ENCODE data around the gene POU4F2.

The POU4F2 gene

DNA sequence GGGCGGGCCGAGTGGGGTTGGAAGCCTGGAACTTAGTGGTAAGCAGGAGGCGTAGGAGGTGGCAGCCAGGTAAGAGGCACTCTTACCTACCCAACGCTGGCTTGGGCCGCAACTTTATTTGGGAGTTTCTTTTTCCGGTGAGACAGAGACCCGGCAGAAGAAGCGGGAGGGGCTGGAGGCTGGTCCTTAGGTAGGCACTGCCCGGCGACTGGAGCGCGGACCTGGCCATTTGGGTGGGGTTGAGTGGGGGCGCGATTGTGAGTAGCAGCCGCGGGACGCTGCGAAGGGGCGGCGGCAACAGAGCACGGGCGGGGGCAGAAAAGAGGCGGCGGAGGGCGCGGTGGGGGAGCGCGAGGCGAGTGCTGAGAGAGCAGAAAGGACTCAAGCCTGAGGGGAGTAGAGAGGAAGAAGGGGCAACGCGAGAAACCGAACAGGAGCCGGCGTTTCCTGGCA, 334 bp upstream of the POU4F2 start:
- no peak for TF ChIP-seq CTCF (IDR thresholded peaks at IDR 0.05)

- TF ChIP-seq CTCF (IDR thresholded peaks at IDR 0.05), result no peak
These were observed 826 bp downstream of the POU4F2 start for GRCh38 chr4:146639506-146639932.

GRCh38 chr4:146640021-146640464, 1.4 kb downstream of the POU4F2 start:
- TF ChIP-seq CTCF (IDR thresholded peaks at IDR 0.05), result no peak

DNA sequence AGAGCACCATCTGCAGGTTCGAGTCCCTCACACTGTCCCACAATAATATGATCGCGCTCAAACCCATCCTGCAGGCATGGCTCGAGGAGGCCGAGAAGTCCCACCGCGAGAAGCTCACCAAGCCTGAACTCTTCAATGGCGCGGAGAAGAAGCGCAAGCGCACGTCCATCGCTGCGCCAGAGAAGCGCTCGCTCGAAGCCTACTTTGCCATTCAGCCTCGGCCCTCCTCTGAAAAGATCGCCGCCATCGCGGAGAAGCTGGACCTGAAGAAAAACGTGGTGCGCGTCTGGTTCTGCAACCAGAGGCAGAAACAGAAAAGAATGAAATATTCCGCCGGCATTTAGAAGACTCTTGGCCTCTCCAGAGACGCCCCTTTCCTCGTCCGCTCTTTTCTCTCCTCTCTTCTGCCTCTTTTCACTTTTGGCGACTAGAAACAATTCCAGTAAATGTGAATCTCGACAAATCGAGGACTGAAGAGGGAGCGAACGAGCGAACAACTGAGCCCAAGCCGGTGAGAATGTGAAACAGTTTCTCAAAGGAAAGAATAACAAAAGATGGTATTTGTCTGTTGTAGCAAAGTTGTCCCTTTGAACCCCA, 1.9 kb downstream of the POU4F2 start:
- TF ChIP-seq CTCF (IDR thresholded peaks at IDR 0.05), result no peak

GRCh38 chr4:146641762-146642161, 3.1 kb downstream of the POU4F2 start:
- TF ChIP-seq CTCF (IDR thresholded peaks at IDR 0.05), result no peak

- no peak for TF ChIP-seq CTCF (IDR thresholded peaks at IDR 0.05)
These were observed 5.2 kb downstream of the POU4F2 start for GRCh38 chr4:146643812-146644401.

DNA sequence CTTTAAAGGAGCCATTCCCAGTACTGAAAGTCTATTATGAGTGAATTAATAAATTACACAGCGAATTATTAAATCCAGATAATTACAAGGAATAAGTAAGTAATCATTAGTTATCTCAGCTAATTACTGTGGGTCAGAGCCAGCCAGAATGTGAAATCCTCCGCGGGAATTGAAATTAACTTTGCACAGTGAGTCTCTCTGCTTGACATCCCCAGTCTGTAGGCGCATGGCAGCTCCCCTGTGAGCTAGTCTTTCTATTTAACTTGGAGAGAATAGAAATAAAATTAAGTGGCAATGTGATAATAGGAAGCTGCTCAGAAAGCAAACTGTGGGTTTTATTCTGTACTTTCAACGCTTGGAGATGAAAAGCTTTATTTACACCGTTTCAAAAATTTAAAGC, 7.2 kb downstream of the POU4F2 start:
- no peak for TF ChIP-seq CTCF (IDR thresholded peaks at IDR 0.05)
